ENCODE results near the gene CYBA. TPM values are rescaled to one million over a fixed set of nuclear protein-coding genes. Genes with fewer than 3 reads are reported as not detected.

The CYBA gene
- polyA plus RNA-seq, 2 of the 4 experiments (the other 2 are of a cell fraction), result 75.7 to 185 TPM

GRCh38 chr16:88680554-88681083 is 29.8 kb upstream of the CYBA start (continued):
- TF ChIP-seq CTCF (IDR thresholded peaks at IDR 0.05), result no peak
- TF ChIP-seq RCOR1 (IDR thresholded peaks at IDR 0.05; ENCODE audit: low read depth, low read length), result no peak

- no peak for TF ChIP-seq HDAC2 (IDR thresholded peaks at IDR 0.05)
- no peak for TF ChIP-seq TP53 (CRISPR knock-in tag; IDR thresholded peaks at IDR 0.05)
- no peak for TF ChIP-seq EP300 (IDR thresholded peaks at IDR 0.05)
- no peak for TF ChIP-seq HOXA7 (CRISPR knock-in tag; IDR thresholded peaks at IDR 0.05)
- TF ChIP-seq MAFK (IDR thresholded peaks at IDR 0.05; ENCODE audit: partially characterized antibody), result no peak
- no peak for TF ChIP-seq PHF8 (IDR thresholded peaks at IDR 0.05; ENCODE audit: borderline replicate concordance, low read depth)
- no peak for TF ChIP-seq POLR2A (IDR thresholded peaks at IDR 0.05; ENCODE audit: low read length)
- TF ChIP-seq, protein P1, sequence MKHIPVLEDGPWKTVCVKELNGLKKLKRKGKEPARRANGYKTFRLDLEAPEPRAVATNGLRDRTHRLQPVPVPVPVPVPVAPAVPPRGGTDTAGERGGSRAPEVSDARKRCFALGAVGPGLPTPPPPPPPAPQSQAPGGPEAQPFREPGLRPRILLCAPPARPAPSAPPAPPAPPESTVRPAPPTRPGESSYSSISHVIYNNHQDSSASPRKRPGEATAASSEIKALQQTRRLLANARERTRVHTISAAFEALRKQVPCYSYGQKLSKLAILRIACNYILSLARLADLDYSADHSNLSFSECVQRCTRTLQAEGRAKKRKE (CRISPR knock-in tag; IDR thresholded peaks at IDR 0.05; ENCODE audit: low read depth), result no peak
- no peak for TF ChIP-seq RARB (CRISPR knock-in tag; IDR thresholded peaks at IDR 0.05)
- TF ChIP-seq FOXS1 (CRISPR knock-in tag; IDR thresholded peaks at IDR 0.05), result no peak
- no peak for TF ChIP-seq FOSL2 (IDR thresholded peaks at IDR 0.05)
- TF ChIP-seq FOSL2 (CRISPR knock-in tag; IDR thresholded peaks at IDR 0.05), result no peak
- no peak for TF ChIP-seq RNF2 (IDR thresholded peaks at IDR 0.05; ENCODE audit: borderline replicate concordance, low read depth)
- FAIRE-seq, result no peak
- 82% methylated on average over 22 of the region's 32 CpGs for WGBS (ENCODE audit: missing lambda C conversion rate)
Measured at GRCh38 chr16:88678224-88678979, 27.5 kb upstream of the CYBA start.

GRCh38 chr16:88677721-88678120 is 26.9 kb upstream of the CYBA start:
- no peak for TF ChIP-seq JUNB (IDR thresholded peaks at IDR 0.05)
- no peak for TF ChIP-seq ZFP36 (IDR thresholded peaks at IDR 0.05; ENCODE audit: borderline replicate concordance, partially characterized antibody)
- no peak overlapping the region for H3K27ac ChIP-seq
- ATAC-seq, result no peak
- no peaks in the 10 kb centered on the region for H3K9me3 ChIP-seq
- no peaks in the 10 kb centered on the region for H3K4me1 ChIP-seq
- FAIRE-seq, result no peak
- DNase-seq (ENCODE audit: low read depth in 1 of 2, low spot score in 1 of 2), result no peak
- no peak overlapping the region for H3K4me2 ChIP-seq
- WGBS (ENCODE audit: missing lambda C conversion rate), result 84% methylated on average over 12 of the region's 13 CpGs
- no peak overlapping the region for H3K4me3 ChIP-seq
- ChIA-PET POLR2A (no interaction called here), CTCF (no interaction called here)

More at GRCh38 chr16:88678224-88678979, 27.5 kb upstream of the CYBA start:
- H3K4me3 ChIP-seq, result no peak overlapping the region
- H3K27ac ChIP-seq, result no peak overlapping the region
- H3K4me2 ChIP-seq, result no peak overlapping the region
- ATAC-seq (no peak), DNase-seq (ENCODE audit: low read depth in 1 of 2, low spot score in 1 of 2) (no peak)
- H3K9me3 ChIP-seq, result no peaks in the 10 kb centered on the region
- ChIA-PET CTCF (no interaction called here), POLR2A (no interaction called here)
- no peaks in the 10 kb centered on the region for H3K4me1 ChIP-seq

DNA sequence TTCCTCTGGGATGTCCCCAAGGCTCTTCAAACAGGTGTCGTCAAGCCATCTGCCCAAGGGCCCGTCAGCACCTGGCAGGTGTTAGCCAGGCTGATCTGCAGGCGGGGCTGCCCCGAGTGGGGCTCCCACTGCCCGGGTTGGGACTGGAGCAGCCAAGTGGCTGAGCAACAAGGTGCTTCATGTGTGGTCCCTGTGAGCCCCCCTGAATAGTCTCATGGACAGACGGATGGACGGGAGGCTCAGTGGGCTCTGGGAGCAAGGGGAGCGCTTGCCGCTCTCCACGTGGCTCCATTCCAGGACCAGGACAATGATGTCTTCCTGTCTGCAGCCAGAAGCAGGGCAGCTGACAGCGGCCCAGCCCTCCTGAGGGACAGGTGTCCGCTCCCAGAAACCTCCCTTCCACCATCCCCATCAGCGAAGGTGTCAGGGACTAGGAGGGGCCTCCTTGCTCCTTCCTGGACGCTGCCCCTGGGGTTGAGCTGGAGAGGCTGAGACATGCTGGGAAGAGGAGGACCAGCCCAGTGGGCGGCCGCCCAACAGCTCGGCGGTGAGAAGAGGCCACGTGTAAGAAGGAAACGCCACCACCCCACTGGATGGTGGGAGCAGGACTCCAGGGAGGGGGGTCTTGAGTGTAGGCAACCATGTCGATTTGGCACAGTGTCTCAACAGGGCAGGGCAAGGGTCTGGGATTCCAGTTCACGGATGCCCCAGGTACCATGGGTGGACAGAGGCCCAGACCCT is 25.8 kb upstream of the CYBA start:
- ATAC-seq, result no peak
- no peak for TF ChIP-seq HOXB13 (CRISPR knock-in tag; IDR thresholded peaks at IDR 0.05; ENCODE audit: low read depth)
- no peak for TF ChIP-seq NR3C1 (IDR thresholded peaks at IDR 0.05)
- no peak for TF ChIP-seq ZC3H11A (IDR thresholded peaks at IDR 0.05)
- no peak for TF ChIP-seq RAD21 (conservative IDR thresholded peaks at IDR 0.05 in 1 of 2, IDR thresholded peaks at IDR 0.05 in 1 of 2)
- no peak for TF ChIP-seq MAFK (IDR thresholded peaks at IDR 0.05; ENCODE audit: partially characterized antibody)
- no peak for TF ChIP-seq RARB (CRISPR knock-in tag; IDR thresholded peaks at IDR 0.05)
- no peak overlapping the region for H3K4me3 ChIP-seq
- no peaks in the 10 kb centered on the region for H3K4me1 ChIP-seq
- 83% methylated on average over 22 of the region's 22 CpGs for WGBS (ENCODE audit: missing lambda C conversion rate)
- CTCF ChIA-PET, result no interaction called here
- H3K4me2 ChIP-seq, result no peak overlapping the region
- H3K9me3 ChIP-seq, result no peaks in the 10 kb centered on the region
- POLR2A ChIA-PET, result no interaction called here
- FAIRE-seq, result no peak
- H3K27ac ChIP-seq, result no peak overlapping the region
- DNase-seq (ENCODE audit: low read depth in 1 of 2, low spot score in 1 of 2), result no peak
